HEK293T (cell line): ENCODE measurements around the gene BAIAP2L2.
A peak's percentile ranks its signal among the peaks of the same experiment; 100 is the strongest.

Experiments used
- CTCF ChIA-PET: fragments of 350-600 bp; formaldehyde crosslinking; extraction: SDS; loops from one replicate; lab custom pipeline; 2021; ENCODE audit warnings: antibody characterized with exemption, inconsistent platforms; lab: Yijun Ruan, JAX
- POLR2A ChIA-PET: fragments of 350-600 bp; formaldehyde crosslinking; extraction: SDS; loops from one replicate; lab custom pipeline; 2020; ENCODE audit warnings: antibody characterized with exemption, inconsistent platforms; lab: Yijun Ruan, JAX
- DNase-seq: peaks from one replicate; pipeline ENCODE4 v3.0.0; 2012; ENCODE audit warnings: mixed read lengths; ENCODE audit errors: extremely low spot score
- ARNT ChIP-seq: fragments of 450-650 bp; IDR thresholded peaks from 2 replicates; pipeline ENCODE4 v1.6.1; 2017; ENCODE audit warnings: mild to moderate bottlenecking
- BHLHE40 ChIP-seq: fragments of 450-650 bp; IDR thresholded peaks from 2 replicates; pipeline ENCODE4 v1.6.1; 2016; ENCODE audit warnings: mild to moderate bottlenecking, moderate library complexity, borderline replicate concordance
- CTBP1 ChIP-seq: fragments of 450-650 bp; IDR thresholded peaks from 2 replicates; pipeline ENCODE4 v1.6.1; 2016; ENCODE audit warnings: borderline replicate concordance
- ELF4 ChIP-seq: fragments of 450-650 bp; IDR thresholded peaks from 2 replicates; pipeline ENCODE4 v1.6.1; 2017; ENCODE audit warnings: antibody characterized with exemption
- FOXA1 ChIP-seq: fragments of 450-650 bp; IDR thresholded peaks from 2 replicates; pipeline ENCODE4 v1.6.1; 2016; ENCODE audit warnings: mild to moderate bottlenecking
- FOXK2 ChIP-seq: fragments of 450-650 bp; IDR thresholded peaks from 2 replicates; pipeline ENCODE4 v1.6.1; 2016; ENCODE audit warnings: mild to moderate bottlenecking
- FOXM1 ChIP-seq: fragments of 450-650 bp; IDR thresholded peaks from 2 replicates; pipeline ENCODE4 v1.6.1; 2017; ENCODE audit warnings: mild to moderate bottlenecking, borderline replicate concordance
- HDGF ChIP-seq: fragments of 450-650 bp; IDR thresholded peaks from 2 replicates; pipeline ENCODE4 v1.6.1; 2017; ENCODE audit warnings: antibody characterized with exemption, borderline replicate concordance
- L3MBTL2 ChIP-seq: fragments of 450-650 bp; conservative IDR thresholded peaks from 2 replicates; pipeline ENCODE4 v1.6.1; 2016; ENCODE audit warnings: mild to moderate bottlenecking
- LEF1 ChIP-seq: fragments of 450-650 bp; IDR thresholded peaks from 2 replicates; pipeline ENCODE4 v1.6.1; 2017; ENCODE audit warnings: mild to moderate bottlenecking, borderline replicate concordance
- NFRKB ChIP-seq: fragments of 450-650 bp; IDR thresholded peaks from 2 replicates; pipeline ENCODE4 v1.6.1; 2016; ENCODE audit warnings: mild to moderate bottlenecking, moderate library complexity
- PKNOX1 ChIP-seq: fragments of 450-650 bp; IDR thresholded peaks from 2 replicates; pipeline ENCODE4 v1.6.1; 2016
- SP1 ChIP-seq: fragments of 450-650 bp; IDR thresholded peaks from 2 replicates; pipeline ENCODE4 v1.6.1; 2017
- SUZ12 ChIP-seq: fragments of 450-650 bp; IDR thresholded peaks from 2 replicates; pipeline ENCODE4 v1.6.1; 2016; ENCODE audit warnings: mild to moderate bottlenecking
- TARDBP ChIP-seq: fragments of 450-650 bp; IDR thresholded peaks from 2 replicates; pipeline ENCODE4 v1.6.1; 2016
- ZNF384 ChIP-seq: fragments of 450-650 bp; IDR thresholded peaks from 2 replicates; pipeline ENCODE4 v1.6.1; 2016

The BAIAP2L2 gene

GRCh38 chr22:38136607-38137006, 26.1 kb upstream of the BAIAP2L2 start:
- peak; percentile 88 for TF ChIP-seq ZNF384
- no peak for TF ChIP-seq CTBP1
- DNase-seq: no peak
- POLR2A ChIA-PET: no interaction called here
- CTCF ChIA-PET: interaction anchor here (1.9 kb wide), 1 partner anchor 22 kb away, joined by 6 read pairs; no protein-coding TSS in a partner anchor

GRCh38 chr22:38135133-38135706, 24.7 kb upstream of the BAIAP2L2 start:
- no peak for TF ChIP-seq FOXK2
- ChIA-PET POLR2A (no interaction called here), CTCF (no interaction called here)
- no peak for DNase-seq

DNA sequence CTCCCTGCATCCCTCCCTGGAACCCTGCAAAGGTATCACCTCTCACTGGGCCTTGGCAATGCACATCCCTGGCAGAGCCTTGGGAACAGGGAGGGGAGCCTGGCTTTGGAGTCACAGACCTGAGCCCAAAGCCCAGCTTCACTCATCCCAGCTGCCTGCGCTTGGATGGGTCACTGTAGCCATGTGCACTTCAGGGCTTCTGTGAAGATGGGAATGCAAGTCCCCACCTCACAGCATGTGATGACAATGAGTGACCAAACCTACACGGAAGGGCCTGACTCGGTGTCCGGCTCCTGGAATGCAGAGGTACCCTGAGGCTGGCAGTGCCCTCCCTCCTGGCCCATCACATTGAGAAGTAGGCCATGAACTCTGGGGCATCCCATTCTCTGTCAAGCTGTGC, 22.8 kb upstream of the BAIAP2L2 start:
- TF ChIP-seq LEF1: no peak
- no peak for TF ChIP-seq FOXK2
- no peak for TF ChIP-seq HDGF
- TF ChIP-seq ZNF384: no peak
- TF ChIP-seq FOXM1: no peak
- TF ChIP-seq TARDBP: no peak
- no peak for TF ChIP-seq BHLHE40
- ChIA-PET POLR2A (no interaction called here), CTCF (no interaction called here)
- DNase-seq: no peak

DNA sequence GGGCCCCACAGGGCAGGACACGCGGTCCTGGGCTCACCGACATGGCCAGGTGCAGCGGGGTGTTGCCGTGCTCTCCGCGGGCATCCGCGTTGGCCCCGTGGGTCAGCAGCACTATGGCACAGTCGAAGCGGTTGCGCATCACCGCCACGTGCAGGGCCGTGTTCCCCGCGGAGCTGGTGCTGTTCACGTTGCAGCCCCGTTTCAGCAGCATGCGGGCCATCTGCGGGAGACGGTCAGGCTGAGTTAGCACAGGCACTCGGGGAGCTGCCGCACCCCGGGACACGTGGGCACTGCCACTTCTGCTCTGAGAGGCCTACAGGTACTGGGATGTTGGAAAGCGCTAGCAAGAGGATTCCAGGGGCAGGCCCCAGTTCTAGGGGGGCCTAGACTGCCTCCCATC, 22.3 kb upstream of the BAIAP2L2 start:
- no peak for DNase-seq
- CTCF ChIA-PET: no interaction called here

DNA sequence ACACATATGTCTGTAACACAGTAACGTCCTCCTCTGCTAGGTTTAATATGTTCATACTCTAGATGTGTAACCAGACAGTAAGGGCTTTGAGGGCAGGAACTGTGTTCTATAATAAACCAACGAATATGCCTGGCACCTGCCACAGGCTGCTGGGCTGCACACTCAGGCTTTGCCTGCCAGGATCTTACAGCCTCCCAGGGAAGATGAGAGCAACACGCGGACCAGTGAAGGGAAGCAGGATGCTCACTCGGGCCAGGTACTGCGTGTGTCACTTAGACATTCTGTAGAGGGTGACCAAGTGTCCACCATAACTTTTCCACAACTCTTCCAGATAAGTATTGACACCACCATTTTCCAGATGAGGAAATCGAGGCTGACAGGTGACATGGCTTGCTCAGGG, 21.7 kb upstream of the BAIAP2L2 start:
- ChIA-PET CTCF (no interaction called here), POLR2A (no interaction called here)
- DNase-seq: no peak
- TF ChIP-seq SUZ12 (no peak), SP1 (no peak), LEF1 (no peak), ZNF384 (no peak), FOXA1 (no peak), ELF4 (no peak), PKNOX1 (no peak), FOXK2 (no peak), BHLHE40 (no peak), ARNT (no peak), CTBP1 (no peak), HDGF (no peak), L3MBTL2 (no peak), NFRKB (no peak)

More for the DNA sequence above, 22.3 kb upstream of the BAIAP2L2 start:
- TF ChIP-seq LEF1 (no peak), PKNOX1 (no peak), FOXM1 (no peak), HDGF (no peak), CTBP1 (no peak), NFRKB (no peak), BHLHE40 (no peak), L3MBTL2 (no peak), SUZ12 (no peak), TARDBP (no peak), FOXA1 (no peak), ZNF384 (no peak), ARNT (no peak), FOXK2 (no peak), SP1 (no peak), ELF4 (no peak)
- POLR2A ChIA-PET: no interaction called here

DNA sequence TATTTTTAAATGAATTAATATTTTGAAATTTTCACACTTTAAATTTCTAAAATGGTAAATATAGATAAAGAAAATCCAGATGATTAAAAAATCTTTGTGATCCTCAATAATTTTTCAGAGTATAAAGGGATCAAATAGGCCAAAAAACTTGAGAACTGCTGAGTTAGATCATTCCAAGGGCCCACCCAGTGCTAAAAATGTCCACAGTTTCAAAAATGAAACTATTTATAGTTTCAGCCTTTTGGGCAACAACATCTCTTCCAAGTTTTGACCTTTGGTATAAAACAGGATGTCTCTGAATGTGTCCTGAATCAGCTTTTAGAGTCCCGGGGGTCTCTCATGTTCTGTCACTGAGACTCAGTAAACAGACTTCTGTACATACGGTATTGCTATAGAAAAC, 20.9 kb upstream of the BAIAP2L2 start:
- DNase-seq: no peak
- POLR2A ChIA-PET: no interaction called here
- CTCF ChIA-PET: no interaction called here
- TF ChIP-seq TARDBP (no peak), ZNF384 (no peak), HDGF (no peak), FOXK2 (no peak), SUZ12 (no peak), FOXA1 (no peak), LEF1 (no peak), L3MBTL2 (no peak)

DNA sequence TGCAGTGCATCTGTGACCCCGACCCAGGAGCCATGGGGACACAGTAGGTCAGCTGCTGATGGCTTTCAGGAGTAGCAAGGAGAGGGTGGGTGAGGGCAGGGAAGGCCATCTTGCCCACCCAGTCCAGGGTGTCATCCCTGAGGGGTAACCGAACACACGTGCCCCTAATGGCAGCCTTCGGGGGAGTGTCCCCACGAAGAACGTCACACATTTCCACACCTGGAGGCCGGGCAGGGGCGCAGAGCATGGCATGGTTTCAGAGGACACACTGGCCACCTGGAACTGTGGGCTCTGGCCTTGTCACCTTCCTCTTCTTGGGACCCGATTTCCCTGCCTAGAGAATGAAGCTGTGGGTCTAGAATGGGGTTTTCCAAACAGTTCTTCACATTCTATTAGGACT, 19.4 kb upstream of the BAIAP2L2 start:
- CTCF ChIA-PET: interaction anchor here (0.8 kb wide), 1 partner anchor 15 kb away, joined by 3 read pairs; no protein-coding TSS in a partner anchor
- POLR2A ChIA-PET: no interaction called here
- TF ChIP-seq FOXM1 (no peak), PKNOX1 (no peak), ELF4 (no peak), L3MBTL2 (no peak), FOXA1 (no peak), LEF1 (no peak), FOXK2 (no peak), NFRKB (no peak), CTBP1 (no peak), SUZ12 (no peak), TARDBP (no peak)
- DNase-seq: no peak
